Measurements from ENCODE around the gene F10.
"Not testable (repeated sequence)": the region's sequence is repeated elsewhere in the genome, so short reads cannot be mapped to it uniquely, and the experiment has no call there.

Gene F10

GRCh38 chr13:113097651-113098050, 24.9 kb upstream of the F10 start:
- TF ChIP-seq, protein P1, sequence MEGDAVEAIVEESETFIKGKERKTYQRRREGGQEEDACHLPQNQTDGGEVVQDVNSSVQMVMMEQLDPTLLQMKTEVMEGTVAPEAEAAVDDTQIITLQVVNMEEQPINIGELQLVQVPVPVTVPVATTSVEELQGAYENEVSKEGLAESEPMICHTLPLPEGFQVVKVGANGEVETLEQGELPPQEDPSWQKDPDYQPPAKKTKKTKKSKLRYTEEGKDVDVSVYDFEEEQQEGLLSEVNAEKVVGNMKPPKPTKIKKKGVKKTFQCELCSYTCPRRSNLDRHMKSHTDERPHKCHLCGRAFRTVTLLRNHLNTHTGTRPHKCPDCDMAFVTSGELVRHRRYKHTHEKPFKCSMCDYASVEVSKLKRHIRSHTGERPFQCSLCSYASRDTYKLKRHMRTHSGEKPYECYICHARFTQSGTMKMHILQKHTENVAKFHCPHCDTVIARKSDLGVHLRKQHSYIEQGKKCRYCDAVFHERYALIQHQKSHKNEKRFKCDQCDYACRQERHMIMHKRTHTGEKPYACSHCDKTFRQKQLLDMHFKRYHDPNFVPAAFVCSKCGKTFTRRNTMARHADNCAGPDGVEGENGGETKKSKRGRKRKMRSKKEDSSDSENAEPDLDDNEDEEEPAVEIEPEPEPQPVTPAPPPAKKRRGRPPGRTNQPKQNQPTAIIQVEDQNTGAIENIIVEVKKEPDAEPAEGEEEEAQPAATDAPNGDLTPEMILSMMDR (IDR thresholded peaks at IDR 0.05; ENCODE audit: extremely low read depth, missing control alignments): no peak
- no peak for DNase-seq (ENCODE audit: low spot score)

- DNase-seq (ENCODE audit: low spot score): no peak
- TF ChIP-seq, protein P1 (IDR thresholded peaks at IDR 0.05; ENCODE audit: extremely low read depth, missing control alignments): no peak
Observed at GRCh38 chr13:113098162-113098732, 24.4 kb upstream of the F10 start.

DNA sequence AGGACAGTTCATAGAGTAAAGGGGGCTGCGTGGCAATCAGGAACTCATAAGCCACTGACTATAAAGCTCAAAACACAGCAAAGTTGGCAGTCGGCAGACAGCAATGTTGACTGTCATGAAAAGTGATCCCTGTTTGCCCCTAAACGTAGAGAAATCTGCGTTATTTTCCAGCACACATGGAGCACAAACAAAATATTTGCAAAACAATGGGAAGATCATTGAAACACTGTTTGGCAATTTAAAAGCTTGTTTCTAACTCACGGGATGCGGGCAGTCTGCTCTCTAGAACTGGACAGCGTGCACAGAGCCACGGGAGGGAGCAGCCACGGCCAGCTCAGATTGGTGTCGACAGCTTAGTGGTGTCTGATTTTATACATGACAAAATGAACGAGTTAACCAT, 23.5 kb upstream of the F10 start:
- TF ChIP-seq, protein P1 (IDR thresholded peaks at IDR 0.05; ENCODE audit: extremely low read depth, missing control alignments): no peak
- no peak for DNase-seq (ENCODE audit: low spot score)

GRCh38 chr13:113102302-113102701, 20.3 kb upstream of the F10 start:
- not testable (repeated sequence) for DNase-seq (ENCODE audit: low spot score)

DNA sequence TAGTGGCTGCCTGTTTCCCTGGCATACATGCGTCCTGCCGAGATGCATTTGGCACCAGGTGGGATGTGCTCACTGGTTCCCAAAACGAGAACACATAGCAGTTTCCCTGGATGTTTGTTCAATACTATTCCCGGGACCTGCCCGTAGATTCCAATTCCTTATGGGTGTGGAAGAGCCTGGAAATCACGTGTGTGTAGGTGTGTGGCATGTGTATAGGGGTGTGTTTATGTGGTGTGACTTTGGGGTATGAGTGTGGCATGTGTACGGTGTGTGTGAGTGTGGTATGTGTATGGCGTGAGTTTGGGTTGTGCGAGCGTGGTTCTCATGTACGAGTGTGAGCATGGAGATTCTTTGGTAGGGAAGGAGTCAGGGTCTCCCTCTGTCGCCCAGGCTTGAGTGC, 19.9 kb upstream of the F10 start:
- DNase-seq (ENCODE audit: low spot score): no peak
- TF ChIP-seq, protein P1 (IDR thresholded peaks at IDR 0.05; ENCODE audit: extremely low read depth, missing control alignments): no peak

- DNase-seq (ENCODE audit: low spot score): no peak
- TF ChIP-seq, protein P1 (IDR thresholded peaks at IDR 0.05; ENCODE audit: extremely low read depth, missing control alignments): no peak
Observed at GRCh38 chr13:113103646-113104045, 19.0 kb upstream of the F10 start.

GRCh38 chr13:113105032-113105920, 17.3 kb upstream of the F10 start, which contains the start of gene F7:
Gene F7, plus strand, starts transcription at chr13:113105791. Its CDS starts 51 bp downstream, at chr13:113105842.
- TF ChIP-seq, protein P1 (IDR thresholded peaks at IDR 0.05; ENCODE audit: extremely low read depth, missing control alignments): no peak
- no peak for DNase-seq (ENCODE audit: low spot score)

Data from GM20000 (cell line).